ENCODE data around the gene GRM4.

DNA sequence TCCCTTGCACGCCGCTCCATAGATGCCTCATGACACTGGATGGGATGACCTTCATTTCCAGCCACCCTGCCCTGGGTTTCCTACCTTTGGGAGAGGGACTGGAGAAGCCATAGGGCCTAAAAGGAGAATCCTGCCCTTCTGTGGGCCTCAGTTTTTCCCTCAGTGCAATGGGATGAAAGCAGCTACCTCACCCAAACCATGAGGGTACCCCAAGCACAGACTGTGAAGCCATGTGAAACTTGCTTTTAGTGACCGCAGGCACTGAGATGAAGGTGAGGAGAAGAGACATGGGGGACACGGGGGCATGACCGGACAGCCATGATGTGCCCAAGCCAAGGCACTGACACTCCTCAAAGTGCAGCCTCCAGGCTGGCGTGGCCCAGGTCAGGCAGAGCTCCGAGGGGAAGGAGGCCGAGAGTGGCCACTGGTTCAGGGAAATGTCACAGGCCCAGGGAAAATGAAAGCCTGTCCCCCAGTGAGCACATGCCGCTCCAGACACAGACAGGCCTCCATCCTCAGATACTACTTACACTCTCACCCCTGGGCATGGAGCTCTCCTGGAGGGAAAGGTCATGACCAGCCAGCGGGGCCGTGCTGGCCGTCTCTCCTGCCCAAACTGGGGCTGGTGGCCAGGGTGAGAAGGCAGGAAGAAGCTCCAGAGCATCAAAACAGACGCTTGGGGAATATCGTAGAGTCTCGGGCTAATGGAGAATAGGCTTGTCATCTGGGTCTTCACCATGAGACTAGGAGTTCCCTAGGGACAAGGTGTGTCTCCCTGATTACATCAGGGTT lies 116.2 kb downstream of the GRM4 start:
- TF ChIP-seq, protein P1, sequence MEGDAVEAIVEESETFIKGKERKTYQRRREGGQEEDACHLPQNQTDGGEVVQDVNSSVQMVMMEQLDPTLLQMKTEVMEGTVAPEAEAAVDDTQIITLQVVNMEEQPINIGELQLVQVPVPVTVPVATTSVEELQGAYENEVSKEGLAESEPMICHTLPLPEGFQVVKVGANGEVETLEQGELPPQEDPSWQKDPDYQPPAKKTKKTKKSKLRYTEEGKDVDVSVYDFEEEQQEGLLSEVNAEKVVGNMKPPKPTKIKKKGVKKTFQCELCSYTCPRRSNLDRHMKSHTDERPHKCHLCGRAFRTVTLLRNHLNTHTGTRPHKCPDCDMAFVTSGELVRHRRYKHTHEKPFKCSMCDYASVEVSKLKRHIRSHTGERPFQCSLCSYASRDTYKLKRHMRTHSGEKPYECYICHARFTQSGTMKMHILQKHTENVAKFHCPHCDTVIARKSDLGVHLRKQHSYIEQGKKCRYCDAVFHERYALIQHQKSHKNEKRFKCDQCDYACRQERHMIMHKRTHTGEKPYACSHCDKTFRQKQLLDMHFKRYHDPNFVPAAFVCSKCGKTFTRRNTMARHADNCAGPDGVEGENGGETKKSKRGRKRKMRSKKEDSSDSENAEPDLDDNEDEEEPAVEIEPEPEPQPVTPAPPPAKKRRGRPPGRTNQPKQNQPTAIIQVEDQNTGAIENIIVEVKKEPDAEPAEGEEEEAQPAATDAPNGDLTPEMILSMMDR (IDR thresholded peaks at IDR 0.05 in 2 of 3, conservative IDR thresholded peaks at IDR 0.05 in 1 of 3; ENCODE audit: control insufficient read depth in 2 of 3, extremely low read depth in 1 of 3, insufficient read depth in 1 of 3, low read depth in 3 of 3, low read length in 3 of 3), result no peak
- TF ChIP-seq, protein P2, sequence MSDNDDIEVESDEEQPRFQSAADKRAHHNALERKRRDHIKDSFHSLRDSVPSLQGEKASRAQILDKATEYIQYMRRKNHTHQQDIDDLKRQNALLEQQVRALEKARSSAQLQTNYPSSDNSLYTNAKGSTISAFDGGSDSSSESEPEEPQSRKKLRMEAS (IDR thresholded peaks at IDR 0.05; ENCODE audit: low read depth, low read length), result no peak
- TF ChIP-seq, protein P3, sequence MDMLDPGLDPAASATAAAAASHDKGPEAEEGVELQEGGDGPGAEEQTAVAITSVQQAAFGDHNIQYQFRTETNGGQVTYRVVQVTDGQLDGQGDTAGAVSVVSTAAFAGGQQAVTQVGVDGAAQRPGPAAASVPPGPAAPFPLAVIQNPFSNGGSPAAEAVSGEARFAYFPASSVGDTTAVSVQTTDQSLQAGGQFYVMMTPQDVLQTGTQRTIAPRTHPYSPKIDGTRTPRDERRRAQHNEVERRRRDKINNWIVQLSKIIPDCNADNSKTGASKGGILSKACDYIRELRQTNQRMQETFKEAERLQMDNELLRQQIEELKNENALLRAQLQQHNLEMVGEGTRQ (IDR thresholded peaks at IDR 0.05; ENCODE audit: borderline replicate concordance, low read depth, low read length), result no peak
- TF ChIP-seq FOS (IDR thresholded peaks at IDR 0.05; ENCODE audit: borderline replicate concordance, extremely low read depth, insufficient read length) (no peak), TCF7 (IDR thresholded peaks at IDR 0.05; ENCODE audit: borderline replicate concordance) (no peak), EZH2 (IDR thresholded peaks at IDR 0.05; ENCODE audit: borderline replicate concordance, control insufficient read depth, low read depth, low read length) (no peak), RFX5 (IDR thresholded peaks at IDR 0.05; ENCODE audit: low read depth, low read length) (no peak), EGR1 (IDR thresholded peaks at IDR 0.05; ENCODE audit: borderline replicate concordance in 1 of 2, low read depth in 2 of 2, low read length in 2 of 2) (no peak), CHD1 (IDR thresholded peaks at IDR 0.05; ENCODE audit: low read depth, low read length) (no peak), POLR2A (IDR thresholded peaks at IDR 0.05; ENCODE audit: low read depth, low read length) (no peak)
- TF ChIP-seq, protein P4, sequence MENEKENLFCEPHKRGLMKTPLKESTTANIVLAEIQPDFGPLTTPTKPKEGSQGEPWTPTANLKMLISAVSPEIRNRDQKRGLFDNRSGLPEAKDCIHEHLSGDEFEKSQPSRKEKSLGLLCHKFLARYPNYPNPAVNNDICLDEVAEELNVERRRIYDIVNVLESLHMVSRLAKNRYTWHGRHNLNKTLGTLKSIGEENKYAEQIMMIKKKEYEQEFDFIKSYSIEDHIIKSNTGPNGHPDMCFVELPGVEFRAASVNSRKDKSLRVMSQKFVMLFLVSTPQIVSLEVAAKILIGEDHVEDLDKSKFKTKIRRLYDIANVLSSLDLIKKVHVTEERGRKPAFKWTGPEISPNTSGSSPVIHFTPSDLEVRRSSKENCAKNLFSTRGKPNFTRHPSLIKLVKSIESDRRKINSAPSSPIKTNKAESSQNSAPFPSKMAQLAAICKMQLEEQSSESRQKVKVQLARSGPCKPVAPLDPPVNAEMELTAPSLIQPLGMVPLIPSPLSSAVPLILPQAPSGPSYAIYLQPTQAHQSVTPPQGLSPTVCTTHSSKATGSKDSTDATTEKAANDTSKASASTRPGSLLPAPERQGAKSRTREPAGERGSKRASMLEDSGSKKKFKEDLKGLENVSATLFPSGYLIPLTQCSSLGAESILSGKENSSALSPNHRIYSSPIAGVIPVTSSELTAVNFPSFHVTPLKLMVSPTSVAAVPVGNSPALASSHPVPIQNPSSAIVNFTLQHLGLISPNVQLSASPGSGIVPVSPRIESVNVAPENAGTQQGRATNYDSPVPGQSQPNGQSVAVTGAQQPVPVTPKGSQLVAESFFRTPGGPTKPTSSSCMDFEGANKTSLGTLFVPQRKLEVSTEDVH (IDR thresholded peaks at IDR 0.05; ENCODE audit: low read depth, partially characterized antibody), result no peak
- TF ChIP-seq, protein P5, sequence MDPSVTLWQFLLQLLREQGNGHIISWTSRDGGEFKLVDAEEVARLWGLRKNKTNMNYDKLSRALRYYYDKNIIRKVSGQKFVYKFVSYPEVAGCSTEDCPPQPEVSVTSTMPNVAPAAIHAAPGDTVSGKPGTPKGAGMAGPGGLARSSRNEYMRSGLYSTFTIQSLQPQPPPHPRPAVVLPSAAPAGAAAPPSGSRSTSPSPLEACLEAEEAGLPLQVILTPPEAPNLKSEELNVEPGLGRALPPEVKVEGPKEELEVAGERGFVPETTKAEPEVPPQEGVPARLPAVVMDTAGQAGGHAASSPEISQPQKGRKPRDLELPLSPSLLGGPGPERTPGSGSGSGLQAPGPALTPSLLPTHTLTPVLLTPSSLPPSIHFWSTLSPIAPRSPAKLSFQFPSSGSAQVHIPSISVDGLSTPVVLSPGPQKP (IDR thresholded peaks at IDR 0.05; ENCODE audit: low read depth, low read length), result no peak
- TF ChIP-seq, protein P6, sequence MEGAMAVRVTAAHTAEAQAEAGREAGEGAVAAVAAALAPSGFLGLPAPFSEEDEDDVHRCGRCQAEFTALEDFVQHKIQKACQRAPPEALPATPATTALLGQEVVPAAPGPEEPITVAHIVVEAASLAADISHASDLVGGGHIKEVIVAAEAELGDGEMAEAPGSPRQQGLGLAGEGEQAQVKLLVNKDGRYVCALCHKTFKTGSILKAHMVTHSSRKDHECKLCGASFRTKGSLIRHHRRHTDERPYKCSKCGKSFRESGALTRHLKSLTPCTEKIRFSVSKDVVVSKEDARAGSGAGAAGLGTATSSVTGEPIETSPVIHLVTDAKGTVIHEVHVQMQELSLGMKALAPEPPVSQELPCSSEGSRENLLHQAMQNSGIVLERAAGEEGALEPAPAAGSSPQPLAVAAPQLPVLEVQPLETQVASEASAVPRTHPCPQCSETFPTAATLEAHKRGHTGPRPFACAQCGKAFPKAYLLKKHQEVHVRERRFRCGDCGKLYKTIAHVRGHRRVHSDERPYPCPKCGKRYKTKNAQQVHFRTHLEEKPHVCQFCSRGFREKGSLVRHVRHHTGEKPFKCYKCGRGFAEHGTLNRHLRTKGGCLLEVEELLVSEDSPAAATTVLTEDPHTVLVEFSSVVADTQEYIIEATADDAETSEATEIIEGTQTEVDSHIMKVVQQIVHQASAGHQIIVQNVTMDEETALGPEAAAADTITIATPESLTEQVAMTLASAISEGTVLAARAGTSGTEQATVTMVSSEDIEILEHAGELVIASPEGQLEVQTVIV (IDR thresholded peaks at IDR 0.05; ENCODE audit: borderline replicate concordance, partially characterized antibody), result no peak

All from GM12878 (cell line).